Stimulated activated CD4-positive, alpha-beta T cell treated with anti-CD3 and anti-CD28 coated beads, Interleukin-12 subunit alpha, Interleukin-12 subunit beta, amount 100 ng/mL, for 24 hours (primary cell): ENCODE data around the gene STPG4.

Source experiments
- DNase-seq, 2 experiments: peaks; one replicate each; pipeline ENCODE4 v3.0.0-alpha.2; 2020; ENCODE audit warnings: low read depth in 2 of 2

The STPG4 gene

DNA sequence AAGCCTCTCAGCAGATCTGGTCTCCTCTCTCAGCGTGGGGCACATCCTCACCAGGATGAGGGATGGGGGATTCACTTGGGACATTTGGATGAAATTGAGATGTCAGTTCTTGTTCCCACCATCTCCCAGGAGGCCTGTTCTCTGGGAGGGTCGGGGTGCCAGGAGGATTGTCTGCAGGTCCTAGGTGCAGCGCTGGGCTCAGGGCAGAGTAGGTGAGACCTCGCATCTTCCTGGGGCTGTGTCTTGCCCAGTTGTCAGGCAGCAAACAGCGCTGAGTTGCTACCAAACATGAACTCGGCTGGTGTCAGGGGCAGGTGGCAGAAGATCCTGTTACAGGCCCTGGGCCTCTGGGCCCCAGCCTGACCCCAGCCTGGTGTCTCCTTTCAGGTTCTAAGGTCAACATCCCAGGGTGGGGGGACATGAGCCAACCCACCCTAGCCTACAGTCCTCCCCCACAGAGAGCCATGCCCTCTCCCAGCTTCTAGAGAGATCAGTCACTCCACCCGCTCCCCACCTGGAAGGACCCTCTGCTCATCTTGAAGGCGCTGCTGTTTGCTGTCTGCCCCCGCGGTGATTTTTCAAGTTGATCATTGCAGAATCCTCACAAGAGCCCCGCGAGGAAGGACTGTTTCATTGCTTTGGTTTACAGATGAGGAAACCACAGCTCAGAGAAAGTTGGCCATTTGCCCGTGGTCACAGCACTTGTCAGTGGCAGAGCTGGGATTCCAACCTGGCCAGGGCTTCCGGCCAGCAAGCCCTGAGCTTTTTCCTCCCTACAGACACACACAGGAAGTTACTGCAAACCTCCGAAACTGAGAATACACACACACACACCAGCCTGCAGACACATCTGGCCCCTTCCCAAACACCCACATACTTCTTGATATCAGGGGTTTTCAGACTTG is 83.9 kb downstream of the STPG4 start:
- peak in 1 of 2 experiments; percentile 41 for DNase-seq

DNA sequence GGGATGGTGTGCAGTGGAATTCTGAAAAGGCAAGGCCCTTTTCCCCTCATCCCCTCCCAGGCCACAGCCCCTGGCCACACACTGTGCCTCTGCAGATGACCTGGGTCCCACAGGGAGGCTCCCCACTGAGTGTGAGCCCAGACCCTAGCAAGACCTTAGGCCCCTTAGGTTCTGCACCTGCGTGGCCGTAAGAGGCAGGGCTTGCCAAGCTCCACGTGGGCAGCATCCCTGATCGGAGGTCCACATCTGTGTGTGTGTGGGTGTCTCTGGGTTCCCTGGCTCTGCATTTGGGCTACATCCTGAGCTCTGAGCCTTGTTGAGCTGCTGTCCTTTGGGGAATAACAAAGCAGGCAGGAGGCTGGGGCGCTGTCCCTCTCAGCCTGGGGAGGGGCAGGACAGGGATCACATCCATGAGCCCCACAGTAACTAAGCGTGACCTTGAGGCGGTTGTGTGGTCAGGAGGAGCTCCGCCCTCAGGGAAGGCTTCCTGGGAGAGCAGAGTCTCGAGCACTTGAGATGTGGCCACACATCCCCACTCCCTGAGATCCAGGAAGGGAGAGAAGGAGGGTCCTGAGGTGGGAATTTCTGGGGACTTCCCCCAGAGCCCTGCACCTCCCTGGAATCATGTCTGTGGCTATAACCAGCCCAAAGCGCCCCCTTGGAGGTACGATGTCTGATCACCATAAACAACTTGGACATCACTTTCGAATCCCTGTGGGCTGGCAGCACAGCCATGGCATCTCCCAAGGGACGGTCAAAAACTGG is 84.8 kb downstream of the STPG4 start:
- DNase-seq = no peak

DNA sequence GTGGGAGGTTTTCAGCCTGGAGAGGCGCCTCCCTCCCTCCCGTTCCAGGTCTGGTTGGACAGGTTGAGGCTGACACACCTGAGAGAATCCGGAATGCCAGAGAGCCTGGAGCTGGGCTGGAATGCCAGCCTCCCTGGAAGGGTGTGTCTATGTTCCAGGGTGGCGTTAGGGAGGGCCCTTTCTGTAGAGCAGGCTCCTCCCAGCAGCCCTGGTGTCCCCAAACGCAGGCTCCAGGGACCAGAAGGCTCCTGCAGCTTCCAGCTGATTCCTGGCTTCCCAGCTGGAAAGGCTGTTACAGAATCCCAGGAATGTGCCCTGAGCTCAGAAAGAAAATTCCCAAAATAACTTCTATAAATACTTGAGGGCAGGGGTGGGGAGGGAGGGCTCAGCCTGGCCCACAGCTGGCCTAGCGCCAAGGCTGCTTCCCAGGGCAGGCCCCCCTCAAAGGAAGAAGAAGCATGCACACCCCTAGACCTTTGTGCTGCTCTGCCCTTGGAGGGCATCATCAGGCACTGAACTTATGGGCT is 85.4 kb downstream of the STPG4 start:
- no peak for DNase-seq

DNA sequence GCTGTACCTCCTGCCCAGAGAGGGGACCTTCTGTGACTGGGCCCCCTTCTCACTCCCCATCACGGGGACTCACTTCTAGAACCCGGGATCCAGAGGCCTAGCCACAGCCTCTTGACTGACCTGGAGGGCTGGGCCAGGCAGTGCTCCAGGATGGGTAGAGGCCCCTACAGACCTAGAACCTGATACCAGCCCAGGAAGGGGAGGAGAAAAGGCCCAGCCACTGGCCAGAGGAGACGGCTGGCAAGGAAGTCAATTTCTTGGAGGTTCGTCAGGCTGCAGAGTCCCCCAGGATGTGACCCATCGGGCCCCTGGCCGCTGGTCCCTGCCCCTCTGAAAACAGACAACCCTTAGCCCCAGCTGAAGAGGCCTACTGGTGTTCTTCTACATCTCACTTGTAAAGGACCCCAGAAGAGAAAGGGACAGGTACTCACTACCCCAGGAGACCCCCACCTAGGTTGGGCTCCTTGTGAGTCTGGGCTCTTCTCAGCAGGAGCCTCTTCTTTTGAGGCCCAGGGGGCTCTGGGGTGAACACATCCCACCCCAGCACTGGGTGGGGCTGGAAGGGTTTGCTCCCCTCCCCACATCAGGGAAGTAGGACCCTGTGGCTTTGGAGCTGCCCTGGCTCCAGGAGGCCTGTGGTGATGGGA is 86.0 kb downstream of the STPG4 start:
- no peak for DNase-seq

DNA sequence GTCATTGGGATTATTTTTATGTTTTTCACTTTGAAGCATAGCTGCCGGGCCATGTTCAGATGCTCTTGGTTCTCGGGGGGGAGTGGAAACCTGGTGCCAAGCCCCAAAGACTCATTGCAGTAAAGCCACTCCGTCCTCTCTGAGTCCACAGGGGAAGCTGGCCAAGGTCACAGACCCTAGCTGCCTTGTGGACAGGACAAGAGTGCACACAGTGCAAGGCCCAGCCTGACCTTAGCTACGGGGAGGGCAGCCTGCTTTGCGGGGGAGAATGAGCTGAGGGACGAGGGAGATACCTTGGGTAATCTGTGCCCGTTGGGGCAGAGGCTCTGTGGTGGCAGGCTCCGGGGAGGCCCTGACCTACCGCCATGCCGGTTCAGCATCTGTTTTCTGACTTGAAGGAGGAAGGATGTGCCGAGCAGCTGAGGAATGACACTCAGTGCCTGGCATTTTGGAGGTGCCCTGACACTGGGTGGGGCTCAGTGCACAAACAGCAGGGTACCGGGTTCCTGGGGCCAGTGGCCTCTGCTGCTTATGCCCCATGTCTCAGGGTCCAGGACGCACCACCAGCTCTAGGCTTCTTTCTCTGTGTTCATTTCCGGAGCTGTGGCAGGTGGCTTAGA is 87.2 kb downstream of the STPG4 start:
- DNase-seq = no peak

DNA sequence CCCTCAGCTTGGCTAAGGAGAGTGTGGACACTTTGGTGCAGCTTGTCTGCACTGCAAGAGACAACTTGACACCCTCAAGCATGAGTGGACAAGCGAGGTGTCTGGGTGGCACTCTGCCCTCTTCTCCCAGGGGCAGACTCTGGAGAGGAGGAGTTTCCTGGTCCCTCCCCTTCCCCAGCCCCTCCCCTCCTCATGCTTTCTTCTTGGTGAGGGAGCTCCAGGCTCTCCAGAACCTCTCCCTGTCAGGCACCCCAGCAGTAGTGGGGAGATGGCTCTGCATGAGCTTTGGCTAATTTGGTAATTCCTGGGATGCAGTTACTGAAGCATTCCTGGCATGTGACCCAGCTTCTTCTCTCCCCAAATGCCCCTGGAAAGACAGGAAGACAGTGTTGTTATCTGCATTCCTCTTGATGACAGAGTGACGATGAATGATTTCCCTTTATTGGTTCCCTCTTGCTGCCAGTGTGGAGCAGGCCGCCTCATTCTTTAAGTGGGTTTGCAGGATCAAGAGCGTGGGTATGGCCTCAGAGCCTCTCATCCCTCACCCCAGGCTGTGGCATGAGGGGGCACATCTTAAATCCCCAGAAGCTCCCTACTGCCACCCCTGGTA is 89.2 kb downstream of the STPG4 start:
- no peak for DNase-seq

DNA sequence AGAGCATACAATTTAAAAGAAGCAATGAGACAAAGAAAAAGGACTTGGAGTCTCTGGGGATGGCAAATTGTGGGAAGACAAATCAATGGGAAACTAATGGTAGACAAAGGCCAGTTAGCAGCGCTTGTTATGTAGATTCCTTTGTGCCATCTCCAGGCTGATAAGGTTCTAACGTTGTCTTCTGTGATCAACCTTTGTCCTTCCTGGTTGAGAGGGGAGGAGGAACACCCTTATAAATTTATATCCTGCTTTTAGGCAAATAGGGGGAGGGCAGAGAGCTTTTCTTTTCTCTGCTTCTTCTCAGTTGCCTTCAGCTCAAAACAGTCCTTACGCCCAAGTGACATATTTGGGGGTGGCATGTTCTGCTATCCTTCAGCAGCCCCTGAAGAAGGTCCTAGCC is 89.8 kb downstream of the STPG4 start:
- no peak for DNase-seq

DNA sequence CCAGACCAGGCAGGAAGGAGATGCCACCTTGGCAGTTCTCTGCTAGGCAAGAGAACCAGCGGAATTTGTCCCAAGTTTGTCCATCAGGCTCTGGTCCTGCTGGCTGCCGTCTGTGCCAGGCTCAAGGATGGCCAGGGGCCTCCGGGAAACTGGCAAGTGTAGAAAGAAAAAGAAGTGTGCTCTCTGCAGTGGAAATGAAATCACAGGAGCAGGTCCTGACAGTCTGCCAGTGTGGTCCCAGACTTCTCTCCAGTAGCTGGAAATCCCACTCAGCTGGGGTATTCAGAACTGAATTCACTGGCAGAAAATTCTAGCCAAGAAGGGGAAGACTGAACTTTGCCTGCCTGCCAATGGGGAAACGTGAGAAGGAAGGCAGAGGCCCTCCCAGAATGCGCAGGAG is 91.0 kb downstream of the STPG4 start:
- DNase-seq = no peak

DNA sequence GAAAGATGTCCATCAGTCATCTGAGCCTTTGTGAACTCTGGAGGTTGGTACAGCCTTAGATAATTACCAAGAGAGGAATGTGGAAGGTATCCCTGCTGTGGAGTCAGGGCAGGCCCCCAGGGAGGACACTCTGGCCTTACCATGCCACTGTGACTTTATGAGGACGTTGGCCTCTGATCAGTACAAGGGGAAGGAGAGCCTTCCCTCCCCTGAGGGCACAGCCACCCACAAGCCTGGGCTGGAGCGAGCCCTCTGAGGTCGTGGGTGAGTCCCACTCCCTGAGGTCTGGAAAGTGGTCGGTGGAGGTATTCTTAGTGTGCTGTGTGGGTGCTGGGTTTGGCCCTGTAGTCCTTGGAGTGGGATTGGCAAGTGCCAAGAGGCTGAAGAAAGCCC is 91.6 kb downstream of the STPG4 start:
- DNase-seq = no peak

DNA sequence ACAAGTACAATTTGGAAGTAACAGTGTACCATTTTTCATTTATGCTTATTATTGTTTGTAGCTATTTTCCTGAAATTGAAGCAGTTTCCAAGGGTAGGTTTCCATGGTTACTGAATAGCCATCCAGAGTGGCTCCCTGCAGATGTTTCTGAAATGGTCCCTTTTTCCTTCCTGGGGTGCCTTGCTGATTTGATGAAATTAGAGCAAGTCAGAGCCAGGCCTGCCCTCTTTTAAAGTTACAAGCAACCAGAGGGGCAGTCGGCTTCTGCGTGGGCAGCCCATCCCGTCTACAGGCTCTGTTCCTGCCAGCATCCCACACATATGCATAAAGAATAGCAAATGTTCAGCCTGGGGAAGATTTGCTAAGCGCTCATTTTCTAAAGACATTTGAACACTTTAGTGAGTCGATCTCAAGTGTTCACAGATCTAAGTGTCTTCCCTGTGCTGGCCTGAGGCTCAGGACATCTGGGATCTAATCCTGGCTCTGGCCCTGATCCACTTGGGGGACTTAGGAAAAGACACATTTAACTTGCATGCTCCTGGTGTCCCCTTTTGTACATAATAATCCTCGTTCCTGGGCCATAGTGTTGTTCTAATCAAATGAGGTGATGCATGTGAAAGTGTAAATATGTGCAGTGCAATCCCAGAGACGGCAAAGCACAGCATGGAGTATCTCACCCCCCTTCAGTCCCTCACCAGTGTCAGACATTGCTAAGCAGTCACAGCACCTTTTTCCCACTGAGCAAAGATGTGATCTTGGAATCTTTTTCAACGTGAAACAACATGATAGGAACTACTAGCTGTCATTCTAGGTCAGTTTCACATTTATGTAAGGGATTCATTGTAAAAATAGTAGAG is 92.2 kb downstream of the STPG4 start:
- DNase-seq = no peak

DNA sequence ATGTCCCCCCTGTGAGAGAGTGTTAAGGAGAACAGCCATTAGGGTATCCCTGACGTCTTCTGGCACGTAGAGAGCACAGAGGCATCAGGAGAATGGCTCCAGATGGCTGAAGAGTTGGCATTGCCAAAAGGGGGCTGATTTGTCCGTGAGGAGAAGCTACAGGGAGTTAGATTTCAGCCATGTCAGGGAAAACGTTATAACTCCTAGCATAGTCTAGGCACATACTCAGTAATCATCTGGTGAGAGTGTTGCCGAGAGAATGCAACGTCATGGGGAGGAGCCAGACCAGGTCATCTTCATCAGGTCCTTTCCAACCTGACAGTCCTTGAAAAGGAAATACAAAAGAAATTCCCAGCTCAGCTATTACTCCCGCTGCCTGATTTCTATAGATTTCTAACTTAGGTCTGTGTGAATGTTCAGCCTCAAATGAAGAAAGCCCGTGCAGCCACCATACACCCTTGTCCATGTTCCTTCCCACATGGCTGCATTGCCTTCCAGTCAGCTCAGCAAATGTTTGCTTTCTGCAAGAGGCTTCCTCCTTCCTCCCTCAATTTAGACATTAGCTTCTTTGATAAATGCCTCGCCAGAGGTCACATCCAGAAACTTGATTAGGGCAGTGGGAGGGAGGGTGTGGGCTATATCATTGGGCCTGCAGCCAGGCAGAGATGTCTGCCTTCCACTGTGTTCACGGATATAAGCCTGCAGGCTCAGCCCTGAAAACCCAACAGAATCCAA is 93.0 kb downstream of the STPG4 start:
- no peak for DNase-seq

DNA sequence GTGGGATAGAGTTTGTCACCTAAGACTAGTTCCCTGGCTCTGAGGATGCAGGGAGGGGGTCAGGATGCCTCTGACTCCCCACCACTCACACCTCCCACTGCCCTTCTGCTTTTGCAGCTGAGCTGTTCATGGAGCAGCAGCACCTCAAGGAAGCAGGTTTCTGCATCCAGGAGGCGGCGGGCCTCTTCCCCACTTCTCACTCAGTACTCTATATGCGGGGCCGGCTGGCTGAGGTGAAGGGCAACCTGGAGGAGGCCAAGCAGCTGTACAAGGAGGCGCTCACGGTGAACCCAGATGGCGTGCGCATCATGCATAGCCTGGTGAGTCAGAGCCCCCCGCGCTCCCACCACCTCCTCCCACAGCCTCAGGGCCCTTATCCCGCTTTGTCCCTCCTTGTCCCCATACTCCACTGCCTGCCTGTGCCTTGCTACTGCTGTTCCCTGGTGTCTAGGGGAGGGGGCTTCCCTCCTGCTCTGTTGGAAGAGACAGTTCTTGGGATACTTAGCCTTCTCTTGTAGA is 94.4 kb downstream of the STPG4 start:
- DNase-seq = no peak

DNA sequence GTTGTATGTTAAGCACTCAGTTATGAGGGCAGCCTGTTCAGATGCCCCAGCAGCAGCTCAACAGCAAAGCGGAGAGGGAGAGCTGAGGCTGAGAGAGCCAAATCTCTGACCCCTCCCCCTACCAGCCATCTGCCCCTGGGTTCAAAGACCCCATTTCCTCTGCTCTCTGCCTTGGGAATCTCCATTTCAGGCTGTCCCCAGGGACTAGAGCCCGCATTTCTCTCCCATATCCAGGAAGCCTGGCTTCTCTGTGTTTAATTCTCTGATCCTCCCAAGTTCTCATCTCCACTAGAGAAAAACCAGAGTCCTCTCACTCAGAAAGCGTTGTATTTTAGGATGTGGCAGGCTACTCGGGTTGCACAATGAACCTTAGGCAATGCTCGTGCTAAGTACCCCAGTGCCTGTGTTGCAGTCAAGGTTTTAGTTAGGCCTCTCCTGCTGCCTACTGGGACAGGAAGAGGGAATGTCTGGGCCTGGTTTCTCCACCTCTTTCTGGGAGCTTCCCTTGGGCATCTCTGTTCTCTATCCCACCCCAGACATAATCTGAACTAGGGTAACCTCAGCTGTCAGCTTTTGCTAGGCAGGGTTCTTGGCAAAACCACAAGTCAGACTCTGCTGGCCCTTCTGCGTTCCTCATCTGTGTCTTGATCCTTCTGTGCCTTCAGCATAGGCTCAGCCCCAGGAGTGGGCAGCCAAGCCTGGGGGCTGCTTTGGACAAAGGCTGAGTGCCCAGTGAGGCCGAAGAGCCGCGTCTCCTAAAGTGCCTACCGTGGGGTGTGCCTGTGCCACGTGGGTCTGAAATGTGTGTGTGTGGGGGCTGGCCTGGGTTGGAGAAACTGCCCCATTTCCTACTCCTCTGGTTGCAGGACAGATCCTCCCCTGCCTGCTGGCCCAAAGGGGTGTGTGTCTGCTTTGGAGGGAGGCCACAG is 96.8 kb downstream of the STPG4 start:
- no peak for DNase-seq

DNA sequence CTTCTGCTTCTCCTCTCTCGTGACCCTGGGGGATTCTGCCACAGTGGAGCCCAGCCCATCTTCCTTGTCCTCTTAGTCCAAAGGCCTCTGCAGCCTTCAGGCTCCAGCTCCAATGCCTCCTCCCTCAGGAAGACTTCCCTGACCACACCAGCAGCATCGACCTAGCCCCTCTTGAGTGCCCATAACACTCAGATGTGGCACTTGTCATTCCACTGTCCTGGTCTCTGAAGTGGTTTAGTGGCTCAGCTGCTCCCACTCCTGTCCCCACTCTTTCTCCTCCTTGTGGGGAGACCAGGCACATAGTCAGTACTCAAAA is 97.5 kb downstream of the STPG4 start:
- no peak for DNase-seq

DNA sequence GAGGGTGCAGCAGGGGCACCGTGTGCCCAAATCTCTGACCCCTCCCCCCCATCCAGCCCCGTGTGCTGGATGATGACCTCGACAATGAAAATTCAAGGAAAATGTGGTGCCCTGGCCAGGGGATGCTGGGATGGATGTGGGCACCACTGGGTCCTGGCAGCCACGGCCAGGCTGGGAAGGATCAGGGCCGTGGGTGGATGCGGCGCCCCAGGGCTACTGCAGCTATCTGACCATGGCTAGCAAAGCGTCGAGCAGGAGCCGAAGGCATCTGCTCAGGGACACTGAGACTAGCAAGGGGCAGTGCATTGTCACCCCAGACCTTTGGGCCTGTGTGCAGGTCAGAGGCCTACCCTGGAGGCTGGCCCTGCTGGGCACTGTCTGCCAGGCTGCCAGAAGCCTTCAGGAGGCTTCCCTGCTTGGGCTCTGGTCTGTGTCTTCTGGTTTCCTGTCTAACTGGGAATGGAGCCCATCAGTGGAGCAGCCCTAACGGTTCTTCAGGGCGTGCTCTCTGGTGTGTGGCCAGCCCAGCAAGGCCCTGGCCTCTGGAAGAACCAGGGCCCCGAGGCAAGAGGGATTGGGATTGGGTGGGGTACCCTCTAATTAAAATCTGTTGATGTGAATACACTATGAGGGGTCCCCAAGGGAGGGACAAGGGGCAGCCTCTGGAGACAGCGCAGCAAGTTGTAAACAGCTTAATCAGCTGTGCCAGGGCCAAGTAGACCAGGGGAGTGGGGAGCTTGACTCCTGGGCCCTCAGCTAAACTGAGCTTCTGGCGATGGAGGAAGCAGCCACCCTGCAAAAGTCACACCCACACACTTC is 98.0 kb downstream of the STPG4 start:
- DNase-seq = no peak

DNA sequence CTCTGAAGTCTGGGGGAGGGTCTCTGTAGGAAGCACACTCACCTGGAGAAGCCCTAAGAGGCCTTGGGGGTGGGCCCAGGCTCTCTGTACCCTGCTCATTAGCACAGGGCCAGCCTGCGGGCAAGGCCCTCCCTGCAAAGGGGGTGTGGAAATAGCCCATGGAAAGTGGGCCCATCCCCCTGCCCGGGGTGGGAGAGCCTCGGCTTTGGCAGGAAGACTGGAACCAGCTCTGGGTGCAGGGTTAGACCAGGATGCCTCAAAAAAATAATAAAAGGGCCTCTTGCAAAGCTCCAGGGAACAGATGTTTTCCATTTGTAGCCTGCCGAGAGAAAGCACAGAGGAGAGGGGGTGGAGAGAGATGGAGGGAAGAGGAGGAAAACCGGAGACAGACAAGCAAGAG is 98.7 kb downstream of the STPG4 start:
- no peak for DNase-seq

DNA sequence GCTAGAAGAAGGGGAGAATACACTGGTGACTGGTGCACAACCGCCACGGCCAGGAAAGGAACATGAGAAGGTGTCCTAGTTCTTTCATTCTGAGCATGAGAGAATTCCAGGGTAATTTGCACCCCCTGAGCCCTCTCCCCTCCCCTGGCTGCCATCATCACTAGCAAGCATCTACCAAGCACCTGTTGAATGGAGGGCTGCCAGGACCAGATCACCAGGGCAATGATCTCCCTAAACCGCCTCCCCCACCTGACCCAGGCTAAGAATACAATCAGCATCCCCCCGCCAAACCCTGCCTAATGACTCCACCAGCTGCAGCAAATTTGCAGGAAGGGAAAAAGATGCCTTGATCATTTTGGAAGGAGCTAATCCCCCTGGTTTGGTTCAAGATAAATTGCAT is 100.2 kb downstream of the STPG4 start:
- no peak for DNase-seq

DNA sequence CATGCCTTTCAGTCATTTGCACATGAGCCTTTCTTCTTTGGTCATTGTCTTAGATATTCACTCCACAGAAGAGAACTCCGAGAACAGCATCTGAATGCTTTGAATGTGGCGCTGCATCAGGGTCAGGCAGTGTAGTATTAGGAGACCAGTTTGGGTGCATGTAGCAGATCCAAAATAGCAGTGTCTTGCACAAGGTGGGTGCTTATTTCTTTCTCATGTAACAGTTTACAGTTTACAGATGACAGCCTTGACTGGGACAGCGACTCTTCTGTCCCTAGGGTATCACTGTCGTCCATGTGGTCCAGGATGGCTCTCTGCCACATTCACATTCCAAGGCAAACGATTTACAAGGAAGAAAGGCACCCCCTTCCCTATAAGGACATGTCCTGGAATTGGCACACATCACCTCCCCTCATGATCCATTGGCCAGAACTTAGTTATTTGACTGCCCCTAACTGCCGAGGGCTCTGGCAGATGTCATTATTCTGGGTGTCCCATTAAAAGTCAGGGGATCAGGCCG is 101.0 kb downstream of the STPG4 start:
- no peak for DNase-seq
